HG03565 (cell line): ENCODE results near the gene TOMM20.
"Not testable (repeated sequence)": the region's sequence is repeated elsewhere in the genome, so short reads cannot be mapped to it uniquely, and the experiment has no call there.

Source experiments
- ATAC-seq: cut with Tn5 transposase; IDR thresholded peaks from one replicate; pipeline ENCODE4 v1.9.1; 2021; ENCODE audit warnings: mild to moderate bottlenecking, moderate library complexity; ENCODE audit not compliant: unreplicated experiment

The TOMM20 gene

GRCh38 chr1:235085411-235086117 lies 43.1 kb downstream of the TOMM20 start:
- not testable (repeated sequence) for ATAC-seq

DNA sequence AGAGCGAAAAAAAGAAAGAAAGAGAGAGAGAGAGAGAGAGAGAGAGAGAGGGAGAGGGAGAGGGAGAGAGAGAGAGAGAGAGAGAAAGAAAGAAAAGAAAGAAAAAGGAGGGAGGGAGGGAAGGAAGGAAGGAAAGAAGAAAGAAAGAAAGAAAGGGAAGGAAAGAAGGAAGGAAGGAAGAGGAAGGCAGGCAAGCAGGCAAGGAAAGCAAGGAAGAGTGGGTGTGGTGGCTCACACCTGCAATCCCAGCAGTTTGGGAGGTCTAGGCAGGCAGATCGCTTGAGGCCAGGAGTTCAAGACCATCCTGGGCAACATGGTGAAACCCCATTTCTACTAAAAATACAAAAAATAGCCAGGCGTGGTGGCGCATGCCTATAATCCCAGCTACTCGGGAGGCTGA lies 47.8 kb downstream of the TOMM20 start:
- not testable (repeated sequence) for ATAC-seq

GRCh38 chr1:235080297-235080657 lies 48.4 kb downstream of the TOMM20 start:
- not testable (repeated sequence) for ATAC-seq

DNA sequence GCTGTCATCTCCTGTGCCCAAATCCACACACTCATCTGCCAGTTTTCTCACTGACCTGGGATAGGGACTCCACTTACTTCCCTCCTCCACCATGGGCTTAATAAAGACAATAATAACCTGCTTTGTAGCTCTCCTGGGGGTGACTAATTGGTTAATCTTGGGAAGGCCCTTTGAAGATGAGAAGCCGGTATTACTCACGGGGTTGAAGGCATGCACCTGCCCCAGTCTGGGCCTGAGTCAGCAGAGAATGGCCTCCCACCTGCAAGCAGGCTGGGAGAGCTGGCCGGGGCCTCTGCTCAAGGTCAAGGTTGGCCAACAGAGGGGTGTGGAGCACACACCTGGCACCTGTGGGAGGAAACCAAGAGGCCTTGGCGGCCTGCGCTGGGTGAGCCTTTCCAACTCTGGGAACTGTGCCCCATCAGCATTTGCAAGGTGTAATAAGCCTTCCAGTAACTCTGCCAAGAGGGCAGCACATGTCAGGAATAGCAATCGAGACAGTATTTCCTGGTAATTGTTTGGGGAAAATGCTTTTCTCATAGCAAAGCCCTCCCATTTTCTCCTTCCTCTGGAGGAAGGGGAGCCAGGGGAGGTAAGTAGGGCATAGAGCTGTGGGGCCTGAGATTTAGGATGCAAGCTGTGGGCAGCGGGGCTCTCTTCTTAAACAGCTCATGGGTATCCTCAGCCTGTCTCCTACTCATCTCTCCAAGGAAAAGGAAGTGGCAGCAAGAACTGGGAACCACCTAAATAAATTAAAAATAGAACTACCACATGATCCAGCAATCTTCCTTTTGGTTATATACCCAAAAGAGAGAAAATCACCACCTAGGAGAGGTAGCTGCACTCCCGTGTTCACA lies 49.0 kb downstream of the TOMM20 start:
- ATAC-seq: no peak

- ATAC-seq: no peak
Measured at GRCh38 chr1:235078480-235079381, 49.9 kb downstream of the TOMM20 start.

- peak; percentile 18 for ATAC-seq
Measured at GRCh38 chr1:235077571-235078479, 50.8 kb downstream of the TOMM20 start.

DNA sequence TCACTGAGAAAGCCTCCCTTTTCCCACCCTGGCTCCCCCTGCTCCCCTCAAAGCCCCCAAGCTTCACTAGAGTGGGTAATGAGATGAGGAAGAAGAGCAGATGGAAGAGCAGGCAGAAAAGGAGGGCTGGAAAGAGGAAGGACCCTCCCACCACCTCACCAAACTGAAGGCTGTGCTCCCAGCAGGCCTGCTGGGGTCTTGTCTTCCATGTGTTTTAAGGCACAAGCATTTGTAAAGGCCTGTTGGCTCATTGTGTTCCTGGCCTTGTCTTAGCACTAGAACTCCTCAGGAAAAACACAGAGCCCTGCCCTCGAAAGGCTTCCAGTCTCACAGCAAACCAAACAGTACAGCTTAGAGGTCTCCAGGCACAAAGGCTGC lies 51.5 kb downstream of the TOMM20 start:
- ATAC-seq: no peak

DNA sequence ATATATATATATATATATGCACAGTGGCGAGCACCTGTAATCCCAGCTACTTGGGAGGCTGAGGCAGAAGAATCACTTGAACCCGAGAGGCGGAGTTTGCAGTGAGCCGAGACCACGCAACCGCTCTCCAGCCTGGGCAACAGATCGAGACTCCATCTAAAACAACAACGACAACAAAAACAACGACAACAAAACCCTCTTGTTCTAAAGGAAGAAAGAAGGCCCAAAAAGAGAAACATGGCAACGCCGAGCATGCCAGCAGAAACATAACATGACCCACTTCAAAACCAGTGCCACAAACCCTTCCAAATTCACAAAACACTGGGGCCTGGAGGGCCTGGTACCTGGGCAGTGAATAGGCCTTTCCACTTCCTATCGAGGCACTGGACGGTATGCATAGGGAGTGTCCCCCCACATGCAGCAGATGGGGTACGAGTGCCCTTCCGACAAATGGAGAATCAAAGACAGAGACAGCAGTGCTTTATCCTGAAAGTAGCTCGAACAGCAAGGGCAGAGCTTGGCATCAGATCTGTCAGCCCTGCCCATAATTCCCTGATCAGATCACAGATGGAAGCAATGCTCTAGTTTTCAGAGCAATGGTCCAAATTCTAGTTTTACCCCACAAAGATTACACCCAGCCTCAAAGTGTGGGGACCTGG lies 52.0 kb downstream of the TOMM20 start:
- ATAC-seq: no peak

DNA sequence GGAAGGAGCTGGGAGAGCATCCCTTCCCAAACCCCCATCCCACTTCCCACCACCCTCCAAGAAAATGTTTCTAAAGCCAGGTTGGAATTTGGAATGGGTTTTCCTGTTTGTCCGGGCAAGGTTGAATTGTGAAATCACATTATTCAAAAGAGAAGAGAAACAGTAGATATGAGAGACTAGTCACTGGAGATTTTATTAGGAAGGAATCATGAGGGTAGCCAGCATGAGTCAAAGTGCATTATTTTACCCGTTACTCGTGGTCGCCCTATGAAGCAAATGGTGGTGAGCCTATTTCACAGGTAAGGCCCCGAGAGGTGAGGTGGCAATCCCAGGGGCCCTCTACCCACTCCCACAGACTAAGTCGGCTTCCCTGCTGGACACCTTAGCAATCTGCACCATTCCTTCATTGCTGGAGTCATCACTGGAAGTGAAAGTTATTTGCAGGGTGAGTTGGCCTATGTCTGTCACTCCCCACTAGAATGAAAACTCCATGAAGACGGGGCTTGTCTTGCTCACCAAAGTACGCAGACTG lies 52.8 kb downstream of the TOMM20 start:
- no peak for ATAC-seq

DNA sequence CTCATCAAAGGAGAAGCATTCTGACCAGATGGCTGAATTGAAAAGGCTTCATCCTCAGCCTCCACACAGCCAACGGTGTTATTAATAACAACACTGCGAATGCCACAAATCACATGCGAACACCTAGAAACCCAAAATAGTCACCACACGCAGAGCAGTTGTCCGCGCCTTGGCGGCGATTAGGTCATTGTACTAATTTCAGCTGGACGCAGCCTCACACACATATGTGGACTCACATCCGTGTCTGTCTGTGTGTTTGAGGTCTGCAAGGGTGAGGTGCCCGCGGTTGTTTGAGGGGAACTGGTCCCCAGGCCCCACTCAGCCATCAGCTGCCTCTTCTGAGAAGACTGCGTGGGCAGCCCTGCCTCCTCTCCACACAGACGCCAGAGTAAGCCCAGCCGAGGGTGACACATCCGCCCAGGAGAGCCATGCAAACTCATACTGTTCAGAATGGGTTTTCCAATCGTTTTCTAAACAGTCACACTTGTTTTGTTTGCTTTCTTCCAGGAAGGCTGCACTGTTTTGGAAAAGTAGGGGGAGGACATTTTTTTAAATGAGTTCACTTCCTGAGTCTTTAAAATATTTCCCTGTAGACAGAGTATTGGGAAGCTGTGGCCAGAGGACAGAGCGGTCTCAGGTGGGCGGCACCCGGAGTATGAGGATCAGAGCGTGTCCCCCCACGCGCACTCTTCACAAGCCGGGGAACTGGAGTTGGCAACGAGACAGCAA lies 53.4 kb downstream of the TOMM20 start:
- peak; percentile 53 for ATAC-seq

DNA sequence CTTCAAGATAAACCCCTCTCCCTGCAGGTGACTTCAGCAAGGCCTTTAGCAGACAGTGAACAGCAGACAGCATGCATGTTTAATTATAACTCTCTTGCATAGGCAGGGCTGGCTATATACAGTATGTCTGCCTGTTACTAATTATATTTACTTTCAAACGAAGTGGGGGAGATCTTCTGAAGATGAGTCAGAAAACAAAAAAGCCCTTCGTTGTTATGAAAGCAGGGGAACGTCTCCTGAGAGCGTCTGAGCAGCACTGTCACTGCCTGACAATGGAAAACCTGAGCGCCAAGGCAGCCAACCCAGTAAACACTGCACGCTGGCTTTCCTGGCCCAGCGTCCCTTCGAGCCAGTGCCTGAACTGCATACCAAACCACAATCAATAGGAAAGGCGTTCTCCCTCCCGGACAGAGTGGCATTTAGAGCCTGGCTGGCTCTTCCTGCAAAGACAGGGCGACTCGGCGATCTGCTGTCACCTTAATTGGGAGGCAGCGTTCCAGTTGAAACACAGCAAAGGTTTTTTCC lies 54.1 kb downstream of the TOMM20 start:
- ATAC-seq: peak; percentile 30

GRCh38 chr1:235073968-235074522 lies 54.6 kb downstream of the TOMM20 start:
- no peak for ATAC-seq

DNA sequence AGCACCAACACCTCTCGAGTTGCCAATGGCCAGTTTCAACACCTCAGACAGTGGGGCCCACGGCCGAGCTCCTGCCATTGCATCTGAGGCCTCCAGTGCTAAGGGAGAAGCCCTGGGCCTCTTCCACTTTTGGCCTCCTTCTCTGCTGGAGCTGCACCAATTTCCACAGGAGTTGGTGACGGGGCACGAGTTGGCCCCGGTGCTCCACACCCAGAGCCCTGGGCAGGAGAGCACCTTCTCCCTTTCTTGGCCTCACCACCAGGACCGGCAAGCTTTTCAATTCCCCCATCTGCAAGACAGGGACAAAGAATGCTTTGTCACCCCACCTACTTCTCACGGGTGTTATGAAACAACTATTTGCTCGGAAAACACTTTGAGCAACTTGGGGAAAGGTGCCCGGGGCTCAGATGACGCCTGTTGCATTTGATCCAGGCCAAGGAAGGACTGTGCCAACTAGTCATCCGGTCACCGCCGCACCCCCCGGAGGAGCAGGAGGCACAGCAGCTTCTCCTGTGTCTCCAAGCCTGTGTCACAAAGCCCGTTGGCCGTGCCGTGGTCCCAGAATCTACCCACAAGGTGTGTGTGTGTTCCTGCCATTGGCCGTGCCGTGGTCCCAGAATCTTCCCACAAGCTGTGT lies 55.2 kb downstream of the TOMM20 start:
- no peak for ATAC-seq

DNA sequence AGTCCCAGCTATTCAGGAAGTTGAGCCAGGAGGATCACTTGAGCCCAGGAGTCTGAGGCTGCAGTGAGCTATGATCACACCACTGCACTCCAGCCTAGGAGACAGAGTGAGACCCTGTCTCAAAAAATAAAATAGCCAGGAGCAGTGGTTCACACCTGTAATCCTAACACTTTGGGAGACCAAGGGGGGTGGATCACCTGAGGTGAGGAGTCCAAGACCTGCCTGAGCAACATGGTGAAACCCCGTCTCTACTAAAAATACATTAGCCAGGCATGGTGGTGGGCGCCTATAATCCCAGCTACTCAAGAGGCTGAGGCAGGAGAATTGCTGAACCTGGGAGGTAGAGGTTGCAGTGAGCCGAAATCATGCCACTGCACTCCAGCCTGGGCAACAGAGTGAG lies 56.1 kb downstream of the TOMM20 start:
- not testable (repeated sequence) for ATAC-seq

GRCh38 chr1:235072096-235072495 lies 56.5 kb downstream of the TOMM20 start:
- ATAC-seq: no peak

DNA sequence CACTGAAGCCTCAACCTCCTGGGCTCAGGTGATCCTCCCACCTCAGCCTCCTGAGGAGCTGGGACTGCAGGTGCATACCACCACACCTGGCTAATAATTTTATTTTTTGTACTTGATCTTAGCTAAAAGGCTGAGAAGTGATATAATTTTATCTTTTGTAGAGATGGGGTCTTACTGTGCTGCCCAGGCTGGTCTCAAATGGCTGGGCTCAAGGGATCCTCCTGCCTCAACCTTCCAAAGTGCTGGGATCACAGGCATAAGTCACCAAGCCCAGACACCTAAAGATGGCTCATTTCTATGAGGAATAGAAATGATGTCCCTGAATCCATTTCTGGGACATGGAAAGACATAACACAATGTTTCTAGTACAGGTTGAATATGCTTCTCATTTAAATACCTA lies 57.8 kb downstream of the TOMM20 start:
- no peak for ATAC-seq
